Measurements from ENCODE around the gene MACROD2.

MACROD2 gene

GRCh38 chr20:15716256-15716655, 1720.9 kb downstream of the MACROD2 start:
- no peak for TF ChIP-seq SIN3A (IDR thresholded peaks at IDR 0.05; ENCODE audit: borderline replicate concordance, insufficient read depth, low read length)
- no peak for TF ChIP-seq REST (IDR thresholded peaks at IDR 0.05; ENCODE audit: insufficient read depth in 1 of 2, low read depth in 2 of 2, low read length in 2 of 2)
- TF ChIP-seq FOXP2 (optimal IDR thresholded peaks at IDR 0.05; ENCODE audit: borderline replicate concordance, extremely low read depth, extremely low read length, insufficient read depth), result no peak
- no peak for TF ChIP-seq TAF1 (IDR thresholded peaks at IDR 0.05; ENCODE audit: borderline replicate concordance, insufficient read depth, low read length)
- no peak for TF ChIP-seq POLR2AphosphoS5 (IDR thresholded peaks at IDR 0.05; ENCODE audit: low read depth, low read length)

GRCh38 chr20:15726416-15726815, 1731.1 kb downstream of the MACROD2 start:
- TF ChIP-seq FOXP2 (optimal IDR thresholded peaks at IDR 0.05; ENCODE audit: borderline replicate concordance, extremely low read depth, extremely low read length, insufficient read depth), result no peak
- TF ChIP-seq SIN3A (IDR thresholded peaks at IDR 0.05; ENCODE audit: borderline replicate concordance, insufficient read depth, low read length), result no peak
- no peak for TF ChIP-seq POLR2AphosphoS5 (IDR thresholded peaks at IDR 0.05; ENCODE audit: low read depth, low read length)
- TF ChIP-seq TAF1 (IDR thresholded peaks at IDR 0.05; ENCODE audit: borderline replicate concordance, insufficient read depth, low read length), result no peak
- no peak for TF ChIP-seq REST (IDR thresholded peaks at IDR 0.05; ENCODE audit: insufficient read depth in 1 of 2, low read depth in 2 of 2, low read length in 2 of 2)

GRCh38 chr20:15734052-15734451, 1738.7 kb downstream of the MACROD2 start:
- TF ChIP-seq POLR2AphosphoS5 (IDR thresholded peaks at IDR 0.05; ENCODE audit: low read depth, low read length) (no peak), REST (IDR thresholded peaks at IDR 0.05; ENCODE audit: insufficient read depth in 1 of 2, low read depth in 2 of 2, low read length in 2 of 2) (no peak), SIN3A (IDR thresholded peaks at IDR 0.05; ENCODE audit: borderline replicate concordance, insufficient read depth, low read length) (no peak), TAF1 (IDR thresholded peaks at IDR 0.05; ENCODE audit: borderline replicate concordance, insufficient read depth, low read length) (no peak), FOXP2 (optimal IDR thresholded peaks at IDR 0.05; ENCODE audit: borderline replicate concordance, extremely low read depth, extremely low read length, insufficient read depth) (no peak)

- TF ChIP-seq SIN3A (IDR thresholded peaks at IDR 0.05; ENCODE audit: borderline replicate concordance, insufficient read depth, low read length) (no peak), TAF1 (IDR thresholded peaks at IDR 0.05; ENCODE audit: borderline replicate concordance, insufficient read depth, low read length) (no peak), POLR2AphosphoS5 (IDR thresholded peaks at IDR 0.05; ENCODE audit: low read depth, low read length) (no peak), FOXP2 (optimal IDR thresholded peaks at IDR 0.05; ENCODE audit: borderline replicate concordance, extremely low read depth, extremely low read length, insufficient read depth) (no peak), REST (IDR thresholded peaks at IDR 0.05; ENCODE audit: insufficient read depth in 1 of 2, low read depth in 2 of 2, low read length in 2 of 2) (no peak)
These were observed 1743.7 kb downstream of the MACROD2 start for GRCh38 chr20:15739035-15739434.
